HG02759 (cell line): Measurements from ENCODE around the gene TXNRD3.
"Not testable (repeated sequence)": the region's sequence is repeated elsewhere in the genome, so short reads cannot be mapped to it uniquely, and the experiment has no call there.

Experiments used
- ATAC-seq: cut with Tn5 transposase; IDR thresholded peaks from one replicate; pipeline ENCODE4 v1.9.1; 2021; ENCODE audit warnings: mild to moderate bottlenecking, moderate library complexity; ENCODE audit not compliant: unreplicated experiment

Gene TXNRD3

GRCh38 chr3:126649556-126650092 lies 5.3 kb downstream of the TXNRD3 start:
- no peak for ATAC-seq

- no peak for ATAC-seq
Measured at GRCh38 chr3:126646674-126647073, 8.2 kb downstream of the TXNRD3 start.

- no peak for ATAC-seq
Measured at GRCh38 chr3:126644615-126645014, 10.3 kb downstream of the TXNRD3 start.

GRCh38 chr3:126638790-126639189 lies 16.1 kb downstream of the TXNRD3 start:
- ATAC-seq = no peak

- no peak for ATAC-seq
Measured at GRCh38 chr3:126636436-126636835, 18.5 kb downstream of the TXNRD3 start.

- no peak for ATAC-seq
Measured at GRCh38 chr3:126634803-126635202, 20.1 kb downstream of the TXNRD3 start.

- ATAC-seq = no peak
Measured at GRCh38 chr3:126630020-126630419, 24.9 kb downstream of the TXNRD3 start.

- ATAC-seq = not testable (repeated sequence)
Measured at GRCh38 chr3:126625735-126626134, 29.2 kb downstream of the TXNRD3 start.

GRCh38 chr3:126622694-126623093 lies 32.2 kb downstream of the TXNRD3 start:
- ATAC-seq = no peak

GRCh38 chr3:126621627-126622345 lies 33.1 kb downstream of the TXNRD3 start:
- ATAC-seq = no peak

- no peak for ATAC-seq
Measured at GRCh38 chr3:126621171-126621570, 33.8 kb downstream of the TXNRD3 start.

GRCh38 chr3:126620738-126621137 lies 34.2 kb downstream of the TXNRD3 start:
- no peak for ATAC-seq

GRCh38 chr3:126618760-126619159 lies 36.2 kb downstream of the TXNRD3 start:
- ATAC-seq = no peak

GRCh38 chr3:126618021-126618420 lies 36.9 kb downstream of the TXNRD3 start:
- no peak for ATAC-seq

GRCh38 chr3:126617571-126617970 lies 37.4 kb downstream of the TXNRD3 start:
- ATAC-seq = no peak

- no peak for ATAC-seq
Measured at GRCh38 chr3:126616931-126617330, 38.0 kb downstream of the TXNRD3 start.

GRCh38 chr3:126613479-126614188 lies 41.3 kb downstream of the TXNRD3 start:
- ATAC-seq = no peak

GRCh38 chr3:126612479-126613205 lies 42.3 kb downstream of the TXNRD3 start:
- no peak for ATAC-seq

- ATAC-seq = no peak
Measured at GRCh38 chr3:126609909-126610308, 45.0 kb downstream of the TXNRD3 start.

- no peak for ATAC-seq
Measured at GRCh38 chr3:126607214-126607908, 47.6 kb downstream of the TXNRD3 start.

- ATAC-seq = no peak
Measured at GRCh38 chr3:126606001-126606400, 48.9 kb downstream of the TXNRD3 start.
